ENCODE measurements around the gene ACSL1.

DNA sequence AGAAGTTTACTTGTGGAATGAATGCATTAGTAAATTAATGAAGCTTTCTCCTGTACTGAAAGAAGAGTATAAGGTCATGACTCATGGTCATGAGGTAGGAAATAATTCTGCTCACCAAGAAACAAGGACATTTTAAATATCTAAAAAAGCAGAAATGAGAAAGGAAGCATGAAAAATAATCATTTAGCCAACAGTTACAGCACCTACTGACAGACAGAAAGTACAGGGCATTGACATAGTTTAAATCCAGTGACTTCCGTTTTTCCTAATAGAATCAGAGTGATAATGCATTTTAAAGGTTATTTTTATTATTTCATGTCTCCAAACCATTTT, 30.5 kb upstream of the ACSL1 start:
- TF ChIP-seq, protein P1, sequence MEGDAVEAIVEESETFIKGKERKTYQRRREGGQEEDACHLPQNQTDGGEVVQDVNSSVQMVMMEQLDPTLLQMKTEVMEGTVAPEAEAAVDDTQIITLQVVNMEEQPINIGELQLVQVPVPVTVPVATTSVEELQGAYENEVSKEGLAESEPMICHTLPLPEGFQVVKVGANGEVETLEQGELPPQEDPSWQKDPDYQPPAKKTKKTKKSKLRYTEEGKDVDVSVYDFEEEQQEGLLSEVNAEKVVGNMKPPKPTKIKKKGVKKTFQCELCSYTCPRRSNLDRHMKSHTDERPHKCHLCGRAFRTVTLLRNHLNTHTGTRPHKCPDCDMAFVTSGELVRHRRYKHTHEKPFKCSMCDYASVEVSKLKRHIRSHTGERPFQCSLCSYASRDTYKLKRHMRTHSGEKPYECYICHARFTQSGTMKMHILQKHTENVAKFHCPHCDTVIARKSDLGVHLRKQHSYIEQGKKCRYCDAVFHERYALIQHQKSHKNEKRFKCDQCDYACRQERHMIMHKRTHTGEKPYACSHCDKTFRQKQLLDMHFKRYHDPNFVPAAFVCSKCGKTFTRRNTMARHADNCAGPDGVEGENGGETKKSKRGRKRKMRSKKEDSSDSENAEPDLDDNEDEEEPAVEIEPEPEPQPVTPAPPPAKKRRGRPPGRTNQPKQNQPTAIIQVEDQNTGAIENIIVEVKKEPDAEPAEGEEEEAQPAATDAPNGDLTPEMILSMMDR (IDR thresholded peaks at IDR 0.05), result no peak
- TF ChIP-seq POLR2A (IDR thresholded peaks at IDR 0.05), result no peak

Data from uterus (tissue), 2 donors.